ENCODE measurements around the gene PGAP6.

DNA sequence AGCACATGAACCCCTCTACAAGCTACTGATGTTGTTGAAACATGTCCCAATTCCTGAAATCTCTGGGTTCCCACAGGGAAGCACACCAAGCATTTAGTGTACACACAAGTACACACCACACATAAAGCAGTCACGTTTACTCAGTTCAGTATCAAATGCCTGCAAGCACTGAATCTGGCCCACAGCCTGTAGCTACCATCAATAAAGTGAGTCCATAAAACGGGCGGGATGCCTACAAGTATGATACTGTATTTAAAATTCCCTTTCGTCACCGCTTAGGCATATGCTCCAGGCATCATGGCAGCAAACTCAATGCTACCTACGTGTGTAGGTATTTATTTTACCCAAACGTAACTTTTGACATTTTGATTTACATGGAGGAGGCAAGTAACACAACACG is 31.6 kb downstream of the PGAP6 start:
- TF ChIP-seq, protein P1, sequence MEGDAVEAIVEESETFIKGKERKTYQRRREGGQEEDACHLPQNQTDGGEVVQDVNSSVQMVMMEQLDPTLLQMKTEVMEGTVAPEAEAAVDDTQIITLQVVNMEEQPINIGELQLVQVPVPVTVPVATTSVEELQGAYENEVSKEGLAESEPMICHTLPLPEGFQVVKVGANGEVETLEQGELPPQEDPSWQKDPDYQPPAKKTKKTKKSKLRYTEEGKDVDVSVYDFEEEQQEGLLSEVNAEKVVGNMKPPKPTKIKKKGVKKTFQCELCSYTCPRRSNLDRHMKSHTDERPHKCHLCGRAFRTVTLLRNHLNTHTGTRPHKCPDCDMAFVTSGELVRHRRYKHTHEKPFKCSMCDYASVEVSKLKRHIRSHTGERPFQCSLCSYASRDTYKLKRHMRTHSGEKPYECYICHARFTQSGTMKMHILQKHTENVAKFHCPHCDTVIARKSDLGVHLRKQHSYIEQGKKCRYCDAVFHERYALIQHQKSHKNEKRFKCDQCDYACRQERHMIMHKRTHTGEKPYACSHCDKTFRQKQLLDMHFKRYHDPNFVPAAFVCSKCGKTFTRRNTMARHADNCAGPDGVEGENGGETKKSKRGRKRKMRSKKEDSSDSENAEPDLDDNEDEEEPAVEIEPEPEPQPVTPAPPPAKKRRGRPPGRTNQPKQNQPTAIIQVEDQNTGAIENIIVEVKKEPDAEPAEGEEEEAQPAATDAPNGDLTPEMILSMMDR (IDR thresholded peaks at IDR 0.05), result no peak
- no peak for TF ChIP-seq POLR2A (IDR thresholded peaks at IDR 0.05)

All from lower leg skin (tissue), 3 donors.